Measurements from ENCODE around the gene ITGAX. TPM values are rescaled to one million over a fixed set of nuclear protein-coding genes. Genes with fewer than 3 reads are reported as not detected.

The ITGAX gene
- total and polyA plus RNA-seq, 2 experiments from 2014 or later: not detected

GRCh38 chr16:31429796-31430195, 74.8 kb downstream of the ITGAX start:
- Histone ChIP-seq H3K27ac (no peak overlapping the region), H3K4me1 (ENCODE audit: insufficient read depth) (no peaks in the 10 kb centered on the region), H3K9ac (no peak overlapping the region), H3K9me2 (ENCODE audit: insufficient read depth) (no peaks in the 10 kb centered on the region), H3K27me3 (replicated peaks; ENCODE audit: insufficient read depth) (no peaks in the 10 kb centered on the region; the same call in 1 of the 2 replicates), H3K4me2 (ENCODE audit: unreplicated experiment) (no peak overlapping the region), H3K79me2 (ENCODE audit: insufficient read depth) (no peaks in the 10 kb centered on the region), H2AFZ (no peak overlapping the region), H3K36me3 (ENCODE audit: low read depth) (no peaks in the 10 kb centered on the region), H3F3A (ENCODE audit: insufficient read depth) (peaks cover 3% of the 10 kb centered on the region; the same call in 1 of the 2 replicates), H3K9me3 (ENCODE audit: low read depth) (no peaks in the 10 kb centered on the region), H4K20me1 (ENCODE audit: insufficient read depth) (no peaks in the 10 kb centered on the region), H3K4me3 (no peak overlapping the region)
- WGBS, 2 experiments (ENCODE audit: low coverage in 1 of 2, low lambda C conversion rate in 2 of 2, missing lambda C conversion rate in 2 of 2): 81 to 89% methylated on average over 3 of the region's 3 CpGs
- TF ChIP-seq EZH2phosphoT487 (IDR thresholded peaks at IDR 0.05; ENCODE audit: insufficient read depth, low read depth): no peak
- TF ChIP-seq EZH2 (IDR thresholded peaks at IDR 0.05; ENCODE audit: insufficient read depth, poor library complexity, severe bottlenecking): no peak
- in situ Hi-C loops (cut with MboI): loop anchor here (10.0 to 25.0 kb wide), 2 partner anchors 205 to 442 kb away; partner anchors contain the start of gene HSD3B7
- no peak for DNase-seq

GRCh38 chr16:31430380-31431052, 75.5 kb downstream of the ITGAX start:
- no peak overlapping the region for H3K4me2 ChIP-seq (ENCODE audit: unreplicated experiment)
- TF ChIP-seq EZH2 (IDR thresholded peaks at IDR 0.05; ENCODE audit: insufficient read depth, poor library complexity, severe bottlenecking) (no peak), EZH2phosphoT487 (IDR thresholded peaks at IDR 0.05; ENCODE audit: insufficient read depth, low read depth) (no peak)
- no peaks in the 10 kb centered on the region for H3K9me2 ChIP-seq (ENCODE audit: insufficient read depth)
- H3K27me3 ChIP-seq (replicated peaks; ENCODE audit: insufficient read depth): no peaks in the 10 kb centered on the region
- 46 to 51% methylated on average over 5 of the region's 5 CpGs for WGBS, 2 experiments (ENCODE audit: low coverage in 1 of 2, low lambda C conversion rate in 2 of 2, missing lambda C conversion rate in 2 of 2)
- H3K27ac ChIP-seq: no peak overlapping the region
- H3K4me1 ChIP-seq (ENCODE audit: insufficient read depth): no peaks in the 10 kb centered on the region
- no peaks in the 10 kb centered on the region for H4K20me1 ChIP-seq (ENCODE audit: insufficient read depth)
- no peaks in the 10 kb centered on the region for H3K79me2 ChIP-seq (ENCODE audit: insufficient read depth)
- H3K4me3 ChIP-seq: no peak overlapping the region
- no peaks in the 10 kb centered on the region for H3K9me3 ChIP-seq (ENCODE audit: low read depth)
- H2AFZ ChIP-seq: no peak overlapping the region
- DNase-seq: no peak
- in situ Hi-C loops (cut with MboI): loop anchor here (25.0 kb wide), 1 partner anchor 443 kb away; the partner anchor contains the start of gene HSD3B7
- H3K36me3 ChIP-seq (ENCODE audit: low read depth): no peaks in the 10 kb centered on the region
- H3K9ac ChIP-seq: no peak overlapping the region
- H3F3A ChIP-seq (ENCODE audit: insufficient read depth): peaks cover 3% of the 10 kb centered on the region; the same call in 1 of the 2 replicates

Other genes starting within 250 kb of the ITGAX start
- gene BCKDK, start 246.8 kb upstream of the ITGAX start, total RNA-seq (2014; rRNA removed; shearing (Covaris generic)): 42.1 and 71.4 TPM in 2 replicates
- 108 and 114 TPM in 2 replicates for gene BCKDK, start 246.8 kb upstream of the ITGAX start, polyA plus RNA-seq (2016; fragmentation: Nextera tagmentation; extraction: Ambion mirVana)
- 27.8 and 50.9 TPM in 2 replicates for gene KAT8, start 237.5 kb upstream of the ITGAX start, total RNA-seq (2014; rRNA removed; shearing (Covaris generic))
- 18.4 and 19.3 TPM in 2 replicates for gene KAT8, start 237.5 kb upstream of the ITGAX start, polyA plus RNA-seq (2016; fragmentation: Nextera tagmentation; extraction: Ambion mirVana)
- not detected in 2 replicates for gene PRSS8, start 219.4 kb upstream of the ITGAX start, total RNA-seq (2014; rRNA removed; shearing (Covaris generic))
- gene PRSS8, start 219.4 kb upstream of the ITGAX start, polyA plus RNA-seq (2016; fragmentation: Nextera tagmentation; extraction: Ambion mirVana): not detected in 2 replicates
- 0.13 TPM in 1 of 2 replicates, not detected in the other for gene PRSS36, start 205.1 kb upstream of the ITGAX start, total RNA-seq (2014; rRNA removed; shearing (Covaris generic))
- 0.19 and 2.2 TPM in 2 replicates for gene PRSS36, start 205.1 kb upstream of the ITGAX start, polyA plus RNA-seq (2016; fragmentation: Nextera tagmentation; extraction: Ambion mirVana)
- 22.5 and 28.3 TPM in 2 replicates for gene FUS, start 175.0 kb upstream of the ITGAX start, total RNA-seq (2014; rRNA removed; shearing (Covaris generic))
- 154 and 166 TPM in 2 replicates for gene FUS, start 175.0 kb upstream of the ITGAX start, polyA plus RNA-seq (2016; fragmentation: Nextera tagmentation; extraction: Ambion mirVana)
- gene PYCARD, start 152.4 kb upstream of the ITGAX start, total RNA-seq (2014; rRNA removed; shearing (Covaris generic)): 20.1 and 28.1 TPM in 2 replicates
- gene PYCARD, start 152.4 kb upstream of the ITGAX start, polyA plus RNA-seq (2016; fragmentation: Nextera tagmentation; extraction: Ambion mirVana): 23.1 and 24.3 TPM in 2 replicates
- gene TRIM72, start 141.1 kb upstream of the ITGAX start, total RNA-seq (2014; rRNA removed; shearing (Covaris generic)): not detected in 2 replicates
- not detected in 2 replicates for gene TRIM72, start 141.1 kb upstream of the ITGAX start, polyA plus RNA-seq (2016; fragmentation: Nextera tagmentation; extraction: Ambion mirVana)
- not detected in 2 replicates for gene PYDC1, start 138.0 kb upstream of the ITGAX start, total RNA-seq (2014; rRNA removed; shearing (Covaris generic))
- gene PYDC1, start 138.0 kb upstream of the ITGAX start, polyA plus RNA-seq (2016; fragmentation: Nextera tagmentation; extraction: Ambion mirVana): not detected in 2 replicates
- gene ITGAM, start 95.2 kb upstream of the ITGAX start, total RNA-seq (2014; rRNA removed; shearing (Covaris generic)): not detected in 2 replicates
- not detected in 2 replicates for gene ITGAM, start 95.2 kb upstream of the ITGAX start, polyA plus RNA-seq (2016; fragmentation: Nextera tagmentation; extraction: Ambion mirVana)
- gene ITGAD, start 38.2 kb downstream of the ITGAX start, total RNA-seq (2014; rRNA removed; shearing (Covaris generic)): not detected in 2 replicates
- gene ITGAD, start 38.2 kb downstream of the ITGAX start, polyA plus RNA-seq (2016; fragmentation: Nextera tagmentation; extraction: Ambion mirVana): not detected in 2 replicates
- not detected in 2 replicates for gene COX6A2, start 73.2 kb downstream of the ITGAX start, total RNA-seq (2014; rRNA removed; shearing (Covaris generic))
- not detected in 2 replicates for gene COX6A2, start 73.2 kb downstream of the ITGAX start, polyA plus RNA-seq (2016; fragmentation: Nextera tagmentation; extraction: Ambion mirVana)
- 0.22 and 0.38 TPM in 2 replicates for gene ZNF843, start 87.6 kb downstream of the ITGAX start, total RNA-seq (2014; rRNA removed; shearing (Covaris generic))
- 0.39 and 0.41 TPM in 2 replicates for gene ZNF843, start 87.6 kb downstream of the ITGAX start, polyA plus RNA-seq (2016; fragmentation: Nextera tagmentation; extraction: Ambion mirVana)
- 11.2 and 14.3 TPM in 2 replicates for gene ARMC5, start 104.3 kb downstream of the ITGAX start, total RNA-seq (2014; rRNA removed; shearing (Covaris generic))
- gene ARMC5, start 104.3 kb downstream of the ITGAX start, polyA plus RNA-seq (2016; fragmentation: Nextera tagmentation; extraction: Ambion mirVana): 5.0 and 7.0 TPM in 2 replicates
- 71.8 and 88.5 TPM in 2 replicates for gene TGFB1I1, start 117.0 kb downstream of the ITGAX start, total RNA-seq (2014; rRNA removed; shearing (Covaris generic))
- gene TGFB1I1, start 117.0 kb downstream of the ITGAX start, polyA plus RNA-seq (2016; fragmentation: Nextera tagmentation; extraction: Ambion mirVana): 174 and 177 TPM in 2 replicates
- not detected in 2 replicates for gene SLC5A2, start 127.9 kb downstream of the ITGAX start, total RNA-seq (2014; rRNA removed; shearing (Covaris generic))
- gene SLC5A2, start 127.9 kb downstream of the ITGAX start, polyA plus RNA-seq (2016; fragmentation: Nextera tagmentation; extraction: Ambion mirVana): 4.7 and 4.8 TPM in 2 replicates
- gene RUSF1, start 153.2 kb downstream of the ITGAX start, total RNA-seq (2014; rRNA removed; shearing (Covaris generic)): 68.2 and 74.0 TPM in 2 replicates
- gene RUSF1, start 153.2 kb downstream of the ITGAX start, polyA plus RNA-seq (2016; fragmentation: Nextera tagmentation; extraction: Ambion mirVana): 34.6 and 39.3 TPM in 2 replicates
- gene AHSP, start 172.7 kb downstream of the ITGAX start, total RNA-seq (2014; rRNA removed; shearing (Covaris generic)): not detected in 2 replicates
- not detected in 2 replicates for gene AHSP, start 172.7 kb downstream of the ITGAX start, polyA plus RNA-seq (2016; fragmentation: Nextera tagmentation; extraction: Ambion mirVana)

Measured in GM23248 (cell line).